Trophoblast cell (in vitro differentiated cells and primary cell): ENCODE results near the gene CTXN2.

Source experiments
- DNase-seq, 2 donors: peaks; one replicate each; pipeline ENCODE4 v3.0.0-alpha.2; 2016
- H2AFZ ChIP-seq: 2 replicates; pipeline ENCODE4 v1.6.1; 2013; ENCODE audit warnings: low read length, moderate library complexity, mild to moderate bottlenecking; ENCODE audit not compliant: insufficient read depth, poor library complexity
- H2AK5ac ChIP-seq: 2 replicates; pipeline ENCODE4 v1.6.1; 2013; ENCODE audit warnings: mild to moderate bottlenecking, low read length
- H2BK120ac ChIP-seq: 2 replicates; pipeline ENCODE4 v1.6.1; 2013; ENCODE audit warnings: low read length, mild to moderate bottlenecking, moderate library complexity; ENCODE audit not compliant: insufficient read depth, poor library complexity
- H2BK12ac ChIP-seq: 2 replicates; pipeline ENCODE4 v1.6.1; 2013; ENCODE audit warnings: mild to moderate bottlenecking, low read length, moderate library complexity
- H2BK5ac ChIP-seq: 2 replicates; pipeline ENCODE4 v1.6.1; 2013; ENCODE audit warnings: low read length, low read depth, moderate library complexity, mild to moderate bottlenecking; ENCODE audit not compliant: poor library complexity
- H3K14ac ChIP-seq: 2 replicates; pipeline ENCODE4 v1.6.1; 2013; ENCODE audit warnings: mild to moderate bottlenecking, low read length
- H3K18ac ChIP-seq: 2 replicates; pipeline ENCODE4 v1.6.1; 2013; ENCODE audit warnings: mild to moderate bottlenecking, low read length
- H3K23ac ChIP-seq: 2 replicates; pipeline ENCODE4 v1.6.1; 2013; ENCODE audit warnings: low read length
- H3K27ac ChIP-seq: 2 replicates; pipeline ENCODE4 v1.5.1; 2013; ENCODE audit warnings: low read depth, mild to moderate bottlenecking, inconsistent platforms, low read length, moderate library complexity
- H3K27me3 ChIP-seq: 2 replicates; pipeline ENCODE4 v1.6.1; 2013; ENCODE audit warnings: inconsistent platforms, mild to moderate bottlenecking, low read length, moderate library complexity; ENCODE audit not compliant: insufficient read depth
- H3K36me3 ChIP-seq, 2 experiments: 1 replicate in 1 of 2; 2 replicates in 1 of 2; pipeline ENCODE4 v1.6.1; 2013; ENCODE audit warnings: low read length in 2 of 2, mild to moderate bottlenecking in 2 of 2, moderate library complexity in 1 of 2; ENCODE audit not compliant: insufficient read depth in 2 of 2, control insufficient read depth in 1 of 2
- H3K4ac ChIP-seq: 2 replicates; pipeline ENCODE4 v1.6.1; 2013; ENCODE audit warnings: low read depth, mild to moderate bottlenecking, low read length, moderate library complexity
- H3K4me1 ChIP-seq, 2 experiments: 1 replicate in 1 of 2; 2 replicates in 1 of 2; pipeline ENCODE4 v1.6.1; 2013; ENCODE audit warnings: low read length in 2 of 2, mild to moderate bottlenecking in 2 of 2, moderate library complexity in 1 of 2; ENCODE audit not compliant: insufficient read depth in 2 of 2, control insufficient read depth in 1 of 2
- H3K4me2 ChIP-seq: 2 replicates; pipeline ENCODE4 v1.6.1; 2013; ENCODE audit warnings: inconsistent platforms, mild to moderate bottlenecking, low read length, moderate library complexity
- H3K4me3 ChIP-seq: 2 replicates; pipeline ENCODE4 v1.5.1; 2013; ENCODE audit warnings: mild to moderate bottlenecking, low read depth, low read length, inconsistent platforms
- H3K79me1 ChIP-seq: one replicate; pipeline ENCODE4 v1.6.1; 2013; ENCODE audit warnings: low read length
- H3K79me2 ChIP-seq: 2 replicates; pipeline ENCODE4 v1.6.1; 2013; ENCODE audit warnings: low read length, mild to moderate bottlenecking; ENCODE audit not compliant: control insufficient read depth, insufficient read depth, poor library complexity
- H3K9ac ChIP-seq: 2 replicates; pipeline ENCODE4 v1.6.1; 2013; ENCODE audit warnings: mild to moderate bottlenecking, low read length
- H3K9me3 ChIP-seq: 2 replicates; pipeline ENCODE4 v1.6.1; 2013; ENCODE audit warnings: low read depth, mild to moderate bottlenecking, control low read depth, inconsistent platforms, low read length; ENCODE audit not compliant: insufficient read depth
- H4K12ac ChIP-seq: 2 replicates; pipeline ENCODE4 v1.6.1; 2013; ENCODE audit warnings: low read depth, mild to moderate bottlenecking, low read length, moderate library complexity
- H4K8ac ChIP-seq: 2 replicates; pipeline ENCODE4 v1.6.1; 2013; ENCODE audit warnings: low read depth, mild to moderate bottlenecking, low read length, moderate library complexity
- H4K91ac ChIP-seq: one replicate; pipeline ENCODE4 v1.6.1; 2013; ENCODE audit warnings: low read depth, mild to moderate bottlenecking, low read length, moderate library complexity
- WGBS: extraction: QIAGEN DNeasy Blood & Tissue Kit; methylation state at CpG from one replicate; pipeline ENCODE4 v1.1.7; 2013; ENCODE audit warnings: missing lambda C conversion rate; ENCODE audit not compliant: insufficient read length, insufficient coverage; ENCODE audit errors: extremely low coverage; 5-methylcytosine and 5-hydroxymethylcytosine counted together

Gene CTXN2

DNA sequence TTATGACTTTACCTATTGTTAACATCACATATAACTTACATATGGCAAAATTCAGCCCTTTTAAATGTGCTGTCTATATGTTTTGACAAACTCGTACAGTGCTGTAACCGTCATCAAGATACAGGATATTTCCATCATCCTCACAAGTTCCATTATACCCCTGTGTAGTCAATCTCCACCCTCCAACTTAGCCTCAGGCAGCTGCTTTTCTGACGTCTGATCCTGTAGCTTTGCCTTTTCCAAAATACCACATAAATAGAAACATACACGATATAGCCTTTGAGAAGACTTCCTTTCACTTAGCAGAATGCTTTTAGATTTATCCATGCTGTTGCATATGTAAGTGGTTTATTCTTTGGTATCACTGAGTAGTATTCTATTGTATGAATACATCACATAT is 61.7 kb downstream of the CTXN2 start:
- Histone ChIP-seq H3K79me1 (no peaks in the 10 kb centered on the region), H2BK120ac (no peak overlapping the region), H4K12ac (no peak overlapping the region), H3K27me3 (no peaks in the 10 kb centered on the region), H3K4me1 (no peaks in the 10 kb centered on the region), H3K36me3 (no peaks in the 10 kb centered on the region), H2AK5ac (no peak overlapping the region), H2BK5ac (no peak overlapping the region), H3K4me2 (no peak overlapping the region), H4K91ac (no peak overlapping the region), H3K18ac (no peak overlapping the region), H3K9ac (no peak overlapping the region), H2AFZ (no peak overlapping the region), H3K4me3 (no peak overlapping the region), H3K23ac (no peak overlapping the region), H4K8ac (no peak overlapping the region), H3K4ac (no peak overlapping the region), H3K9me3 (no peaks in the 10 kb centered on the region), H3K27ac (no peak overlapping the region), H2BK12ac (no peak overlapping the region), H3K79me2 (no peaks in the 10 kb centered on the region), H3K14ac (no peak overlapping the region)
- WGBS = no CpG with 5 or more reads among the region's 4 CpGs
- DNase-seq = no peak
